AG04449 (cell line): Measurements from ENCODE around the gene C11orf24.

ENCODE experiments used
- CTCF ChIA-PET: fragments of 350-600 bp; formaldehyde crosslinking; extraction: SDS; loops from one replicate; lab custom pipeline; 2021; ENCODE audit warnings: antibody characterized with exemption; lab: Yijun Ruan, JAX
- POLR2A ChIA-PET: fragments of 400-600, 350-600 bp; formaldehyde crosslinking; extraction: SDS; loops from one replicate; lab custom pipeline; 2020; ENCODE audit warnings: antibody characterized with exemption, inconsistent platforms; lab: Yijun Ruan, JAX
- DNase-seq: peaks from one replicate; pipeline ENCODE4 v3.0.0-alpha.2; 2010; ENCODE audit warnings: low read depth, low spot score
- H3K4me3 ChIP-seq: 2 replicates; pipeline ENCODE4 v1.5.1; 2011; ENCODE audit warnings: low read depth, mild to moderate bottlenecking, control low read depth, low read length
- TF ChIP-seq, protein P1 (sequence below): IDR thresholded peaks from one replicate; pipeline ENCODE4 v1.5.1; 2011; ENCODE audit warnings: mild to moderate bottlenecking, moderate library complexity, low read length, control low read depth, inconsistent platforms; ENCODE audit not compliant: insufficient read depth; ENCODE audit errors: missing control alignments

C11orf24 gene

DNA sequence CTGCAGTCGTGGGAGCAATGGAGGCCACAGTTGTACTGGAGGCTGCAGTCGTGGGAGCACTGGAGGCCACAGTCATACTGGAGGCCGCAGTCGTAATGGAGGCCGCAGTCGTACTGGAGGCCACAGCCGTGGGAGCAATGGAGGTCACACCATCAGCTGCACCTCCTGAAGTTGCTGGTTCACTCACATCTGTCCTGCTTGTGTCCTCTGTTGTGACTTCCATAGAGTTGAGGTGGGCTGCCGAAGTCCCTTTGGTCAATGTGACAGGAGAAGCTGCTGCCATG lies 9.3 kb downstream of the C11orf24 start:
- POLR2A ChIA-PET: no interaction called here

DNA sequence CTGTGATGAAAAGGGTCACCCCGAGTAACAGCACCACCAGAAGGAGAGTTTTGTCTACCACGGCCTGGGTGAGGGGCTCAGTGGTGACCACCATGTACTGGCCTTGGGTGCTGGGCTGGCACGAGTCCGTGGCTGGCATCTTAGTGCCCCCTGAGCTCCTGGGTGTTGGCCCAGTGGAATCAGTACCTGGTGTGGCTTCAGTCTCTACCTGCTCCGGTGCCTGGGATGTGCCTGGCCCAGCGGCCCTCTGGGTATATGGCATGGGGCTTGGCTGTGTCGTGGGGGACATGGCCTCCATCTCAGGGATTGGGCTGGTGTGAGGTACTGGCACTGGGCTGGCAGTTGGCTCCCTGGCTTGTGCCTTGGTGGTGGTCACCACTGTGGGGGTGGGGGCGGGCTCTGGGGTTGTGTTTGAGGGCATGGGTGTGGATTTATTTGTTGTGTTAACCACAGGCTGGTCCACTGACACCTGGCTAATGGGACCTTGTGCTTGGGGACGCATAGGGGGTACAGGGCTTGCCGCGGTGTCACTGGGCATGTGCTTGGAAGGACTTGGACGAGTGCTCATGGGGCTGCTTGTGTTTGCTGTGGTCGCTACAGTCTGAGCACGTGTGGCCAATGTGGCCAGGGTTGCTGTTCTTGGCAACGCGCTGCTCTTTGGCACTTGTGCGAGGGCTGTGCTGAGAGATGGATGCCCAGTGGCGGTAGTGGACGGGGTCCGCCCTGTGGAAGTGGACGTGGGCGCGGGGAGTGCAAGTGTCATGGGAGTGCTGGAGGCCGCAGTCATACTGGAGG lies 9.8 kb downstream of the C11orf24 start:
- H3K4me3 ChIP-seq: no peak overlapping the region
- ChIA-PET POLR2A (no interaction called here), CTCF (interaction anchor here (1.0 to 1.5 kb wide), 3 partner anchors 9 to 10 kb away, joined by 3 to 4 read pairs (median 3); partner anchors contain the start of gene C11orf24)
- TF ChIP-seq, protein P1, sequence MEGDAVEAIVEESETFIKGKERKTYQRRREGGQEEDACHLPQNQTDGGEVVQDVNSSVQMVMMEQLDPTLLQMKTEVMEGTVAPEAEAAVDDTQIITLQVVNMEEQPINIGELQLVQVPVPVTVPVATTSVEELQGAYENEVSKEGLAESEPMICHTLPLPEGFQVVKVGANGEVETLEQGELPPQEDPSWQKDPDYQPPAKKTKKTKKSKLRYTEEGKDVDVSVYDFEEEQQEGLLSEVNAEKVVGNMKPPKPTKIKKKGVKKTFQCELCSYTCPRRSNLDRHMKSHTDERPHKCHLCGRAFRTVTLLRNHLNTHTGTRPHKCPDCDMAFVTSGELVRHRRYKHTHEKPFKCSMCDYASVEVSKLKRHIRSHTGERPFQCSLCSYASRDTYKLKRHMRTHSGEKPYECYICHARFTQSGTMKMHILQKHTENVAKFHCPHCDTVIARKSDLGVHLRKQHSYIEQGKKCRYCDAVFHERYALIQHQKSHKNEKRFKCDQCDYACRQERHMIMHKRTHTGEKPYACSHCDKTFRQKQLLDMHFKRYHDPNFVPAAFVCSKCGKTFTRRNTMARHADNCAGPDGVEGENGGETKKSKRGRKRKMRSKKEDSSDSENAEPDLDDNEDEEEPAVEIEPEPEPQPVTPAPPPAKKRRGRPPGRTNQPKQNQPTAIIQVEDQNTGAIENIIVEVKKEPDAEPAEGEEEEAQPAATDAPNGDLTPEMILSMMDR: no peak
- no peak for DNase-seq

More for the DNA sequence above, 9.3 kb downstream of the C11orf24 start:
- no peak overlapping the region for H3K4me3 ChIP-seq
- TF ChIP-seq, protein P1: no peak
- CTCF ChIA-PET: interaction anchor here (1.1 to 1.5 kb wide), 2 partner anchors 9 to 11 kb away, joined by 3 to 4 read pairs; partner anchors contain the start of gene C11orf24
- DNase-seq: no peak

DNA sequence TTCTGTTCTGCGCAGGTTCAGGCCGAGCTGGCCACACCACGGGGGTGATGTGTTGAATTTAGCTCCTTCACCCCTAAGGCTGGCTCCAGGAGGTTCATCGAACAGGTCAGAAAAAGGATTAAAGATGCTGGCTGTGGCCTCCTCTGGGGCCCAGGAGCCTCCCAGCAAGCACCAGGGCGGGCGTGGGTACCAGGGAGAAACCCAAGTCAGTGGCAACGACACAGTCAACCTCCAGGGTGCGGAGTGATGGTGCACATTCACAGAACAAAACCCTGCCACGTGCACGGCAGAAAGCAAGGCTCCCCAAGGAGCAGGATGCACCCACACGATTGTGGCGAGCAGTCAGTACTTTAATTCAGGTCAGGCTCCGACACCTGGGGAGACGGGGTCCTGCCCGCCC lies 10.8 kb downstream of the C11orf24 start:
- no peak overlapping the region for H3K4me3 ChIP-seq
- TF ChIP-seq, protein P1: no peak
- DNase-seq: no peak
- ChIA-PET CTCF (interaction anchor here (1.0 to 6.3 kb wide), 2 partner anchors 10 to 37 kb away, joined by 3 to 150 read pairs; no protein-coding TSS in a partner anchor), POLR2A (no interaction called here)

DNA sequence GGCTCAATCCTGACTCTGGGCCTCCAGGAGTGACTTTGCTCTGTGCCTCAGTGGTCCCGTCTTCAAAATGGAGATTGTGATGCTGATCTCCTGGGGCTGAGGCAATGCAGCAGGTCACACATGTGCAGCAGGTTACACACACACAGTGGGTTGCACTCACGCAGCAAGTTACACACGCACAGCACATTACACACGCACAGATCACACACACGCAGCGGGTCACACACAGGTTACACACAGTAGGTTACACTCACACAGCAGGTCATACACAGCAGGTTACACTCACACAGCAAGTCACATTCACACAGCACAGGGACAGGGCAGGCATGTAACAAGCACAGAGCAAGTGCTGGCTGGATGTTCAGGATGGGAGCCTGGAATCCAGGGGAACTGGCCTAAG lies 11.3 kb downstream of the C11orf24 start:
- ChIA-PET POLR2A (interaction anchor here (4.6 kb wide), 1 partner anchor 10 kb away, joined by 39 read pairs; the partner anchor contains the start of gene C11orf24), CTCF (interaction anchor here (1.0 to 6.3 kb wide), 5 partner anchors 10 to 186 kb away, joined by 3 to 150 read pairs (median 68); partner anchors contain the start of gene C11orf24)
- TF ChIP-seq, protein P1: no peak
- no peak overlapping the region for H3K4me3 ChIP-seq
- no peak for DNase-seq

DNA sequence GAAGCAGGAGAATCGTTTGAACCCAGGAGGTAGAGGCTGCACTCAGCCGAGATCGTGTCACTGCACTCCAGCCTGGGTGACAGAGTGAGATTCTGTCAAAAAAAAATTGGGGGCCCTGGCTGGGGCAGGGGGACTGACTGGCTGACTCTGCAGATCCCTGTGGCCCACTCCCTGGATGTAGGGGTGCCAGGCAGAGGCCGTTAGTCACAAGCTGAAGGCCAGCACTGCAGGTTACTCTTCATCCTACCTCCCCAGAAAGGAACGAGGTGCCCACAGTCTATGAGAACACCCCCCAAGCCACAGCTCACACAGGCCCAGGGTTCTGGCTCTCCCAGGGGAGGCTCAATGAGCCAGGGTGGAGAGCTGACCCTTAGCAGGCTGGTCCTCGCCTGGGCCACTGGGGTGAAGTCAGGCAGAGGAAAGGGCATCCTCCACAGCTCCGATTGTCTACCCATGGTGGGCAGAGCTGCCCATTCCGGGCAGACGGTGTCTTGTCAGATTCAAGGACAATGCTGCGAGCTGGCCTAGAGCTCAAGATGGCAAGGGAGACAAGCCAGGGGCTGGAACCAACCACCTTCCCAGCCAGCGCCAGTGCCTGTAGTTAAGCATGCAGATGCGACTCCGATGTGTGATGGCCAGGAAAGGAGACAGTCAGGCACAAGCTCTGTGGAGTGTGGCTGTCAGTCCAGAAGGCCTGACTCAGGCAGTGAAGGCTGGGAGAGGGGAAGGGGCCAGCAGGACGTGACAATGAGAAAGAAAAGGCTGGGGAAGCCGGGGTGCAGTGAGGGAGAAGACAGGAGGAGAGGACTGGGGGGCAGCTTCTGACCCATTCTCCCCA lies 12.4 kb downstream of the C11orf24 start:
- POLR2A ChIA-PET: interaction anchor here (0.7 to 4.6 kb wide), 3 partner anchors 12 to 195 kb away, joined by 3 to 39 read pairs (median 5); partner anchors contain the start of gene C11orf24
- H3K4me3 ChIP-seq: no peak overlapping the region
- TF ChIP-seq, protein P1: no peak
- CTCF ChIA-PET: interaction anchor here (1.0 to 6.3 kb wide), 11 partner anchors 11 to 189 kb away, joined by 3 to 150 read pairs (median 12); partner anchors contain the start of gene C11orf24
- DNase-seq: no peak
